ENCODE measurements around the gene COL4A5.
"Not testable (repeated sequence)": the region's sequence is repeated elsewhere in the genome, so short reads cannot be mapped to it uniquely, and the experiment has no call there.

The COL4A5 gene

DNA sequence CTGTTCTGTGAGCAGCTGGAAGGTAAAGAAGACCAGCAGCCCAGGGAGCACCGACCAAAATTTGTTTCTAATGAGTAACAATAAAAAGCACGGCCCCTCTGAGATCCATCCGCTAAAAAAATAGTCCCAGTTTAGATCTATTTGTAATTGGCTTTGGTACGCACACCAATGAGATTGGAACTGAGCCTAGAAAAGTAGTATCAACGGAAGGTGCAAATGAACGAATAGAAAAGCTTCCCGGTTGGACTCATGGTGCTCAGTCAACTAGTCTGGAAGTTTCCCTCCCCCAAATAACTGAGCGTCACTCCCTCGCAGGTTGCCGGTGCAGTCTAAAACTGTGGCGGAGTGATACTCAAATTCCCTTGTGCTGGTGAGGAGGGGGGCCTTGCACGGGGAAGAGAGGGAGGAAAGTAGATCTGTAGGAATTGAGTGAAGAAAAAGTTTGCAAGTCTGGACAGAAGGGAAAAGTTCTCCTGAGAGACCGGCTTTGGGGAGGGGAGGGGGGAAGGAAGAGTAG, at the start of gene COL4A5:
Gene COL4A5 (plus strand): TSS at position 413 of the 517 bp plus-strand sequence. CDS start 288 bp downstream, outside the sequence.
- DNase-seq, result no peak

DNA sequence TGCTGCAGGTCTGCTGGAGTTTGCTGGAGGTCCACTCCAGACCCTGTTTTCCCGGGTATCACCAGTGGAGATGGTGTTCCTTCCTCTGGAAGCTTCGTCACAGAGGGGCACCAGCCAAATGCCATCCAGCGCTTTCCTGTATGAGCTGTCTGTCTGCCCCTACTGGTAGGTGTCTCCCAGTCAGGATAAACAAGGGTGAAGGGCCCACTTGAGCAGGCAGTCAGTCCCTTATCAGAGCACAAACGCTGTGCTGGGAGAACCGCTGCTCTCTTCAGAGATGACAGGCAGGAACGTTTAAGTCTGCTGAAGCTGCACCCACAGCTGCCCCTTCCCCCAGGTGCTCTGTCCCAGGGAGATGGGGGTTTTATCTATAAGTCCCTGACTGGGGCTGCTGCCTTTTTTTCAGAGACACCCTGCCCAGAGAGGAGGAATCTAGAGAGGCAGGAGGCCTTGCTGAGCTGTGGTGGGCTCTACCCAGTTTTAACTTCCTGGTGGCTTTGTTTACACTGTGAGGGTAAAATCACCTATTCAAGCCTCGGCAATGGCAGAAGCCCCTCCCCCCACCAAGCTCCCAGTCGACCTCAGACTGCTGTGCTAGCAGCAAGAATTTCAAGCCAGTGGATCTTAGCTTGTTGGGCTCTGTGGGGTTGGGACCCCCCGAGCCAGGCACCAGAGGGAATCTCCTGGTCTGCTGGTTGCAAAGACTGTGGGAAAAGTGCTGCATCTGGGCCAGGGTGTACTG, 48.5 kb upstream of the COL4A5 start:
- DNase-seq, result not testable (repeated sequence)

DNA sequence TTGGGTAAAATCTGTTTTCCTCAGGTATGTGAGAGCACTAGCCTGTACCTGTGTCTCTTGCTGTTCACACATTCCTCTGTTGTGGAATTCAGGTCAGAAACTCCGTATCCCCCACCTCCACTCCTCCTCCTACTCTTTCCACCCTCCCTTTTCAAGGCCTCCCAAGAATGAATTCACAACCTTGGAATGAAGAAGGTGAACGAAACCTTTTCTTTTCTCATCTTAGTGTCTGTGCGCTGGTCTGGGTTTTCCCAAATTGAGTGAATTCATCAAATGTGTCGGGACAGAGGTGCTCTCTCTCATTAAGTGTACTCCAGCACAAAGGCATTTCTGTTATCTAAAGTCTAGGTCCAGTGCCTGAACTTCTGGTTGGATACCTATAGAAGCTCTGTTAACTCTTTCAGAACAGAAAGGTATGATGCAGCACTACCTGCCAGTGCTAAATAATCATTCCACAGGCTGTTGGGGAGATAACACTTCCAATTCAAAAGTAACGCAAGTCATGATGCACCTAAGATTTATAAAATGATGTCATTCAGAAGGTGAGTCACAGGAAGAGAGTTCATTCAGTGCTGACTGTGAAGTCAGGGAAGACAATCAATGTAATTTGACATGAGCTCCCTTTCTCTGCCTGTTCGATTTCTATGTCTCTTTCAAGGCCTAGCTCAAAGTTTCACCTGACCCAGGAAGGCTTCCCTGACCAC, 43.3 kb upstream of the COL4A5 start:
- DNase-seq, result no peak

DNA sequence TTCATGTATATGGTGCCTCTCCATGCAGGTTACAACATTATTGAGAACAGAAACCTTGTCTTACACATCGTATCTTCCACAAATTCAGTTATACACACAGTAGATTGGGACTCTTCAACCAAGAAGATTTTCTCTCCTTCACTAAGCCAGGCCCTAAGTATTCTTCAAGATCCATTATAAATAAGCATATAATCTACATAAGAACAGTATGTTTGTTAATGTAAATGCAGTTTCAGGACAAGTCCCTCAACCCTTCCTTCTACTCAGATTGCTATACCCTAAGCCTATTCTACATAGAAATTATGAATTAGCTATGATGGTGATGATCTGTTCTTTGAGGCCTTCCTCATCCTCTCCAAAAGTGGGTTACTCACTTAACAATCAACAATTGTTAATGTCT, 42.7 kb upstream of the COL4A5 start:
- no peak for DNase-seq

DNA sequence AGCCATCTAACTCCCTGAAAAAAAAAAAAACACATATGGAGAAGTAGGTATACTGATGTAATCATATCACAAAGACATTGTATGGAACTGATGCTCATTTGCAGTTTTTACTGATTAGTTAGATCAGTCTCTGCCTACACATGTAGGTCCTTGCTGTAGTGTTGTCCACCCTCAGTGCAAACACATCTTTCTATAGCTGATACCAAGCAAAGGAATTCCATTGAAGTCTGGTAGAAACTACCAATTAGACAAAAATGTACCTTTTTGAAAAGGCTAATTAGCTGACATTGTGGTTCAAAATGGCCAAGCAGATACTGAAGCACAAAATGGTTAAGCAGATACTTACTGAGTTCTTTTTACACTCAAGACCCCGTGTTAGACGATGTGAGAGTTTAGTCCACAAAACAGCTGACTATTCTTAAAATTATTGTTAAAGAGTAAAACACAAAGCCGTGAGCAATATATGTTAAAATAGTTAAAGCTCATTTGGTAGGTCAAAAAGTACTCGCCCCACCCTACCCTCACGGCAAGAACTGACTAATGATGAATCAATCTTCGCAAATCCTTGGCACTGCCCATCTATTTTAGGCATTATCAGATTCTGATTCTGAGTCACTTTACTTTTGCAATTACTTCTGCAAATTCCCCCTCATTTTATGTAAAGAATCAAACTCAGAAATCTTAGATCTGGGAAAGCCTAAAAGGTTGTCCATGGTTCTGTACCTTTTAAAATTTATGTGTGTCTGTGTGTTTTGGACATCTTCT, 41.8 kb upstream of the COL4A5 start:
- DNase-seq, result no peak

DNA sequence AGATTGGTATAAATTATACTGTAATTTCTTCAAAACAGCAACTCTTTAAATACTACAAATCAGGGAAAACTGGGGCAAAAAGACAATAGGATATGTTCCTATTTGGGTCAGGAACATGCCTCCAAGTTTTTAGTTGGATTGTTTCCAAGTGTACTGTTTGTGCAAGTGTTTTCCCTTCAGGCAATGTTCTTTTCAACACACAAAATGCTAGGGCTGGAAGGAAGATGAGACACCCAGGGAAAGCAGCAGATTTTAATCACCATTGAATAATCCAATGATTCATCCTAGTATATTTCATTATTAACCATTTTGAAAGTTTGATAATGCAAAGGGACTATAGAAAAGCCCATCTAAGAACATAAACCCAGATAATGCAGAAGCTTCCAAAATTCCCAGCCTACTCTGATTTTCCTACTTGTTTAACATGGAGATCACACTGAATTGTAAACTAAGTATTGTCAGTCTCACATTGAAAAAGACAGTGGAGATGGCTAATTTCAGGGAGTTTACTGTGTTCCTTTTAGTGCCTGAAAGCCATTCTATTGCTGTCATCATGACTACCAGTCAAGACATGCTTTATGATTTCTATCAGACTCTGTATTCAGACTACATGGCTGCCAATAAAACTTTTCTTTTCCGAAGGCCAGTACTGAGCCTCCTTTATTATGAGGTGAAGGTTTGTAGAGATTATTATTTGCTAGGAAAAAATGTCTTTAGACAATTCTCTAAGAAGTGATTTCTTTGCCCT, 40.0 kb upstream of the COL4A5 start:
- no peak for DNase-seq

DNA sequence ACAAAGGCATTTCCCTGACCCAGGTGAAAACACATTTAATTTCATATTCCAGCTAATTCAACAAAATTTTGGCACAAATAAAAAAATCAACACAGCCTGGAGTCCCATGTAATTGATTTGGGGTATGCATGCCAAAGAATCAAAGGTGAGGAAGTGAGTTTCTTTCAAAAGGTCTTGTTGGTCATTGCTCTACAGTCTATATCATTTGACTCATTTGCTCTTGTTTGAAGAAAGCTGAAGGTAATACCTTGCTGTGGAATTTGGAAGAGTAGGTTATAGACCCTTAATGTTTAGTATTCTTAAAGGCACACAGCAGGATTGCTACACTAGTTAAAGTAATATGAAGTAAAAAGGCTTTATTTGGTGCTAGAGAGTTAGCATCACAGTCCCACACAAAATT, 26.9 kb upstream of the COL4A5 start:
- DNase-seq, result no peak

DNA sequence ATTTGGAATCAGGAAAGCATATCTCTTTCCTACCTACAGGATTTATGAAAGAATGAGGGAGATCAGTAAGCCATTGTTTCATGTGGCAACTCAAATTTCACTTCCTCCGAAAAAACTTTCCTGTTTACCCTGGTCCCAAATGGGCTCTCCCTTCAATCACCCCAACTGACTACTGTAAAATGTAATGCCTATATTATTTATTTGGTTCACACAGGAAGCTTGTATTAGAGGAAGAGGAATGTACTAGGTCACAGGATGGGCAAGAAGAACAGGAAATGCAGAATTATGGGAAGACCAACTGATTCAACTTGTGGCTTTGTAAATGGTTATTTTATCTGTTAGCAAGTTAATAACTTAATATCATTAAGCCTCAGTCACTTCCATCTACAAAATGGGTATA, 24.5 kb upstream of the COL4A5 start:
- no peak for DNase-seq

DNA sequence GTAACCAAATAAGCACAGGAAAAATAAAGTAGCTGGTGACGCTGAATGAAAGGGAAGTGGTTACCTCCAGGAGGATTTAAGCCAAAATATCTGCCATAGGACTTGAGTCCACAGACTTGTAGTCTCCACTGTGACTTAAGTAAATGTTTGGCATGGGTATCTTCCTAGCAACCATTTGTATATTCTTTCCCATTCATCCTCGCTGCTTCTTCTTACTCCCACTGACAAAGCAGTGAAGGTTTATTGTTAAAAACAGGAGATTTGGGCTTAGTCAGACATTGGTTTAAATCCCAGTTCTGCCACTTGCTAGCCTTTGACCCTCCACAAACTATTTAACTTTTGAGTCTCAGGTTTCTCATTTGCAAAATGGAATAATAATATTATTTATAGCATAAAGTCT, 23.7 kb upstream of the COL4A5 start:
- DNase-seq, result no peak

DNA sequence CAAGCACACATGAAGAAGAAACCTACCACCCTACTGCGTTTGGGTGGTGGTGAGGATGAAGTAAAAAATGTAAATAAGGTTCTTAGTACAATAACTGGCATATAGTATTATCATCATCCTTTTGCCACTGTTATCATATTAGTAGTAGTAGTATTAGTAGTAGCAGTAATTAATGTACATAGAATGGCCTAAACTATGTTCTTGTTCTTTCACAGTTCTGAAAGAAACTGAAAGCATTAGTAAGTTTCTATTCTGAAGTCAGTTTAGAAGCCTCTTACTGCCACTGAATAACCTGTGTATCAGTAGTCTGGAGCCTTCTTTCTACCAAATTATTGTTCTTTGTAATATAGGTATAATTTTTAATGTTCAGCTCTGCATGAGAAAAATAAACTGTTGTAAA, 22.4 kb upstream of the COL4A5 start:
- no peak for DNase-seq

DNA sequence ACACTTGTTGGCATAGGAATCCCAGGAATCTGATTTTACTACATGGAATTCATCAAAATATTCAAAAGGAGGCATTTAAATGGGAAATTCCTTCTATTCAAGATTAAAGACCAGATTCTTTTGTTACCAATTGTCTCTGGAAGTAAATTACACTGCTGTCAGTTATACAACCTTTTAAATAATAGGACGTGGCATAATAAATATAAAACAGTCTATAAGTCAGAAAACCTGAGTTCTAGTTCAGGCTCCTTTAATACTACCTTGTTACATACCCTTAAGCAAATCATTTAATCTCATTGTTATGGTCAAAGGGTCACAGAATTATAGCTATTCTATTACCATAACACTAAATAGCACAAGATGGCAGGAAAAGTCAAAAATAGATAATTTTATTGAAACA, 20.2 kb upstream of the COL4A5 start:
- no peak for DNase-seq

DNA sequence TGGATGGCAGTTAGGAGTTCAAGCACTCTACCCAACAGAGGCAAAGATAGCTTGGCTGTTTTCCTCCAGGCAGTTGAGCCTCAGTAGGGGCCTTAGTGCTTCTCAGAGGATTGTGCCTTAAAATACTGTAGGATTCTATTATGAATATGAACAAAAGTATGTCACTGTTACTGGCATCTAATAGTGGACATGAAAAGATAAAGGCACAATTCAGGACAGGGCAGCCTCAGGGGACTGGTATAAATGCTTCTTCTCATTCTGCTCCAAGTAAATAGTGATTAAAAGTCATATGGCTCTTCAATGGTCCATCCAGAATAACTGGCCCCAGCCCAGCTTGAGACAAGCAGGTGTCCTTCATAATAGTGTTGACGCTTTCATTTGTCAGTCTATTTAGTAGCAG, 19.2 kb upstream of the COL4A5 start:
- no peak for DNase-seq

DNA sequence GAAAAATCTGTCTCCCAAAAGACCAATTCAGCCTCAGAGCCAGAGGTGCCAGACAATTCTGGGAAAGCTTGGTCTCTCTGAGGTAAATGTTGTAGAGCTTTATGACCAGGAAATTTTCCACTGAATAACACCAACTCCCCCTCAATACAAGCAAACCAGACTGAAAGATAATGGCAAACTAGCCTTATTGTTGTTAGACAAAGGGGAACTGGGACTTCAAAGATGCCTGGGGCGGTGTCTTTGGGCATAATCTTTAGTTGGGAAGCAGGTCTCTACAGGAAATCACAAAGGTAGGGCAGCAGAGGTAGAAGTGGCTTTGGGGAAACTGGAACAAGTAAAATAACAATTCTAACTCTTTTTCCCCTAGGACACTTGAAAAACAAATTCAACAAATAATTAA, 13.4 kb upstream of the COL4A5 start:
- DNase-seq, result no peak

DNA sequence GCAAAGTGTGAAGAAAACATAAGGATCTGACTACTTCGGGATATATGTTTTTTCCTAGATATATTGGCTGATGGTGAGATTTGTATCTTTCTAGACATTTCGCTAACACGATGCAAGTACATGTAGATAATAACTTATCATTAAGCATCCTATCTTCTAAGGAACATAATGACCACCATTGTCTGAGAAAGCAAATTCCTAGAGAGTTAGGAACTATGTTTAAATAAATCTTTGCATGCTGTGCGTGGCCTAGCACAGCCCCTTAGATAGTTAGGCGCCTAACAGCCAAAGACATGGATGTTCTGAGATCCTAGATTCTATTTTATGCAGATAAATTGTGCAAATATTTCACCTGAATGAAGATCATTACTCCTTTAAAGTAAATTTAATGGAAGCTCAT, 4.4 kb upstream of the COL4A5 start:
- DNase-seq, result no peak

DNA sequence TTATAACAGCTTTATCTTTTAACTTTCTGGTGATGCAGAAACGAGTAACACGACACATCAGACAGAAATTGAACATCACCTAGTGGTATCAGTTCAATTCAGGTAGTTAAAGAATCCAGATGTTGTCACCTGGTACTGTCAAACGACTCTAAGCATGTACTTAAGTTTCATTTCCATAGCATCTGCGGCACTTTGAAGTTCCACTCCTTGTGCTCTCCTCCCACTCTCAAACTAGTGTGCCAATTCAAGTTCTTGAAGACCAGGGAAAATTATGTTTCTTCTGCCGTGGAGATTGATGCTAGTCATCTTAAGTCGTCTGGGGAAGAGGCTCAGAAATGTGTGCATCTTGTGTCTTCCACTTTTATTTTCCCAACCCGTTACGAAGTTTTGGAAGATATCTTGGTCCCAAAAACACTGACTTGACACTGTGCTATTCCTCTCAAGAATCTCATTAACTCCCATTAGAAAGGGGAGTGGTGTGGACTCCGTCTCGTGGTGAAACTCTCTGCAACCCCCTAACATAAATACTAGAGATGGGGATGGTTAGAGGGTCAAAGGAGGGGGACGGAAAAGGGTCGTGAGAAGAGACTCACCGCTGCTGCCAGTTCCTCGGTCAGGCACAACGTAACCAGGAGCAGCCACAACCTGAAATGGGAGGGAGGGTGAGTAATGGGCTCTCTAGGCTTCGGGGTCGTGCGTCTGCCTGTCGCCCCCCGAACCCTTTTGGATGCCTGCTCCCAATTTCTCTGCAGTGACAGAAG, 2.1 kb upstream of the COL4A5 start:
- no peak for DNase-seq

DNA sequence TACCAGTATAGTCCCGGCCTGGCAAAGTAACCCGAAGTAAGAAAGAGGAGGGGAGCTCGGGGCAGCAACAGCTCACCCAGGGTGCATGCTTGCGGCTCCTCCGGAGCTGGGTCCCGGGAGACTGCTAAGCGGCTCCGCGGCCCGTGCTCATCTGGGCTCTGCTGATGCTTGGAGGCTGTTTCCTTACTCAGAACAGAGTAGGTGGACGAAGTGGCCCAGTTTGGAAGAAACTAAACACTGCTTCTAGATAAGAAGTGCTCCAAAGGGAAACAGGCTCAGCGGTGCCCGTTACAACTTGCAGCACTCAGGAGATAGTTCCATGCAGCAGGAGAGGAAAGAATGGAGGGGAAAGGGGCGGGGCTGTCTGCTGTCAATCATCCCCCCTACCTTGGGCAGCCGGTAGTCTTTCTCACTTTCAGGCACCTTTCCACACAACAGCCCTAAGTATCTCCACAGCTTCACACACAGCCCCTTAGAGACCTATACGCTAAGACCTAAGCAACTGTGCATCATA, 1.5 kb upstream of the COL4A5 start, which contains the start of gene COL4A6:
Gene COL4A6 (minus strand): TSS at position 313 of the 514 bp plus-strand sequence. CDS start 226 bp downstream, at position 87.
- DNase-seq, result no peak

DNA sequence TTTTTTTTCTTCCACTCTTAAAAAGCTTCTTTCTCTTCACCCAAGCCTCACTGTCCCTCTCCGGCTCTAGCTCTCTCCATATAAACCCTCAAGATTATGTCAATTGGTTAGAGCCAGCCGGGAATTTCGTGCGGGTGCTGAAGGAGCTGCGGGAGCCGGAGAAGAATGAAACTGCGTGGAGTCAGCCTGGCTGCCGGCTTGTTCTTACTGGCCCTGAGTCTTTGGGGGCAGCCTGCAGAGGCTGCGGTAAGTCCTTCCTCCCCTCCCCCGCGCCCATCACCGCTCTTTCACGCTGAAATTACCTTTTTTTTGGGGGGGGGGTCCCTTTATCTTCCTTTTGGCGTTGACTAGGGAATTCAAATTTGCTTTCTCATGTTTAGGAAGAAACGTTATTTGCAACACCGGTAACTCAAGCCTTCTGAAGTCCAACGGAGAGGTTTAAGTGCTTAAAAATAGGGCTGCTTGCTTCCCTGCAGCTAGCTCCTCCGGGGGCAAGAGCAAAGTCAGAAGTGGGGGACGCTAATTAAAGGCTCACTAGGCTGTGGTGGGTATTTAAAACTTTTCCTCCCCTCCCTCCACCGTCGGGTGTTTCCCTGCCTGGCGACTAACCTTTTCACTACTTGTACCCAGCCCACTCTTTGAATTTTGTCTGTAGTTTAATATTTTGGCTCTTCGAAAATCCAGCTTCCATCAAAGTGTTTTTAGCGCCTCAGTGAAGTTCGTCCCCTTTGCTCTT, 491 bp downstream of the COL4A5 start:
- no peak for DNase-seq

DNA sequence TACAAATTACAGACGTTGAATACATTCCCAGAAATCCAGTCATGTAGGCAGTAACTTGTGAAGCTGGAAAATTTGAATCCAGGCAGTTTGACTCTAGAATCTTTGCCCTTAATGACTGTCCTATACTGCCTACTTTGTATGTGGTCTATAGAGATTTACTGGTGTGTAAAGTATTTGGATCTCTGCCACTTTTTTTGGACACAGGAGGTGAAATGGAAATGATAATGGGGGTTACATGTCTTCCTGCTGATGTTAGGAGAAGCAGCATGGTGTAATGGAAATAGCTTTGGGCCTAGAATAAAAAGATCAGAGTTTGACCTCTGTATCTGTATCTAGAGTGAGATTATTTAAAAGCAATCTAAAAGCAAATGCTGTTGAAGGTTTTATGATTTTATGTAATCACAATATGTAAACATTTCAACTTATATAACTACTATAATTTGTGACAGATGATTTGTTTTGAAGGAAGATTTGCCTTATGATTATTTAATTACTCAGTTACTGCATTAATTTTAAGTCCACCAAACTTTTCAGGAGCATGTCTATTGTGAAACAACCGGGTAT, 3.3 kb downstream of the COL4A5 start:
- no peak for DNase-seq

DNA sequence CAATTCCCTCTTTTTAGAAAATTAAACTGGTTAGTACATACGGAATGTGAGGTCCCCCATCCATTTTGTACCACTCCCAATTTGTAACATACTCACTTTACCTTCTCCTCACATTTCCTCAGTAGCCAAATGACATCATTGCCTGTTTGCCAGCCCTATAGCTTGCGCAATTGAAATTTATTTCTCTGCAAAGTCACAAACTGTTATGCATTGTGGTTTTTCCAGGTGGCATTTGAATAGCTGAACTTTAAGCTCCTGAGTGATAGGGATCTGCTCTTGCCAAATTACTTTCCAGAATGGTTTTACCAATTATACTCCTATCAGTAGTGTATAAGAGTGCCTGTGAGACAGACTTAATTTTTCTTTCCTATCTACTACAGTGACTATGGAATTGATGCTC, 7.7 kb downstream of the COL4A5 start:
- DNase-seq, result no peak

DNA sequence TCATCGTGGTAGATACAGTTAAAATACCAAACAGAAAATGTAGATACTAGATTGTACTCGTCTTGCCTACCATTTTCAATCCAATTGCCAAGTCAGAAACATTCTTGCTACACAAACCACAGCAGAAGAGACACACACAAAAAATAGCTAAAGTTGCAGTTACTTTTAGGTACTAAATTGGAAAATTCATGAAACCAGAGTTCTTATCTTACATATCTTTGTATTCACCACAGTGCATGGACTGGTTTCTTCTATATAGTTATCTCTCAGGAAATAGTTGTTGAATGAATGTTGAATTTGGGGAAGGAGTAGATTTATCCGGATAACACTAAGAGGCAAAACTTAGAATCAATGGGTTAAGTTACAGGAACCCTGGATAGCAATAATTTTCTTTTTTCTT, 14.2 kb downstream of the COL4A5 start:
- no peak for DNase-seq
